Breast epithelium (tissue), 3 donors: ENCODE data around the gene ZNF407.

Source experiments
- CTCF ChIP-seq, 3 donors: fragments of 450-650 bp; IDR thresholded peaks; one replicate each; pipeline ENCODE4 v1.5.1; 2016 to 2017; ENCODE audit warnings: antibody characterized with exemption in 3 of 3, mild to moderate bottlenecking in 3 of 3, moderate library complexity in 3 of 3
- POLR2A ChIP-seq: fragments of 450-650 bp; IDR thresholded peaks from one replicate; pipeline ENCODE4 v1.6.1; 2016; ENCODE audit warnings: antibody characterized with exemption, mild to moderate bottlenecking, moderate library complexity
- POLR2AphosphoS5 ChIP-seq, 3 donors: sonication (generic); formaldehyde crosslinking; IDR thresholded peaks; one replicate each; pipeline ENCODE4 v1.6.1; 2017; ENCODE audit warnings: antibody characterized with exemption in 3 of 3

- TF ChIP-seq CTCF (IDR thresholded peaks at IDR 0.05) (no peak), POLR2A (no peak), POLR2AphosphoS5 (IDR thresholded peaks at IDR 0.05) (no peak)
Observed at GRCh38 chr18:74609535-74609934, 11.9 kb downstream of the ZNF407 start.
